HepG2 (cell line): ENCODE data around the gene PNO1. TPM values are rescaled to one million over a fixed set of nuclear protein-coding genes. Genes with fewer than 3 reads are reported as not detected.

Experiments
- ATAC-seq: fragments of 200-7000 bp; cut with Tn5 transposase; 3 replicates; pipeline ENCODE4 v1.9.1; 2020; ENCODE audit warnings: mild to moderate bottlenecking, moderate library complexity
- BruUV-seq: library from RNA; stranded (reverse); fragments of 400-500 nt; replicated peaks from 2 replicates; lab custom pipeline; 2021; lab: Mats Ljungman, UMichigan
- CTCF ChIA-PET: fragments of 300-600 bp; formaldehyde crosslinking; extraction: SDS; loops from one replicate; lab custom pipeline; 2021; ENCODE audit warnings: low total read pairs, inconsistent platforms, low intra/inter-chr PET ratio; lab: Yijun Ruan, JAX
- POLR2A ChIA-PET: fragments of 350-600 bp; sonication (Branson Sonifier 250); formaldehyde crosslinking; loops from one replicate; lab custom pipeline; 2020; ENCODE audit warnings: antibody characterized with exemption, inconsistent platforms; lab: Yijun Ruan, JAX
- DNase-seq: peaks from one replicate; pipeline ENCODE4 v3.0.0-alpha.2; 2015; ENCODE audit warnings: low spot score
- FAIRE-seq: peaks from 3 replicates; lab custom pipeline; 2011; peaks lifted over from hg19 to GRCh38; lab: Jason Lieb, UNC
- H2AFZ ChIP-seq: one replicate; pipeline ENCODE4 v1.6.1; 2011; ENCODE audit warnings: low read length, inconsistent platforms
- H3K27ac ChIP-seq: fragments of 300-600 bp; 3 replicates; pipeline ENCODE4 v1.8.0; 2011; ENCODE audit warnings: mixed run types, mild to moderate bottlenecking, mixed read lengths, low read length, inconsistent platforms; ENCODE audit not compliant: insufficient read depth; ENCODE audit errors: extremely low read length
- H3K27me3 ChIP-seq, 2 experiments: fragments of 200-600 bp in 1 of 2; 2 replicates in 1 of 2; 3 replicates in 1 of 2; pipeline versions ENCODE4 v1.6.0 to v1.8.0; 2011; ENCODE audit warnings: low read length in 2 of 2, mild to moderate bottlenecking in 2 of 2, moderate library complexity in 2 of 2, inconsistent platforms in 1 of 2; ENCODE audit not compliant: insufficient read depth in 2 of 2, control insufficient read depth in 1 of 2
- H3K36me3 ChIP-seq, 2 experiments: fragments of 200-600 bp in 1 of 2; replicated peaks in 1 of 2; 2 replicates in 1 of 2; 3 replicates in 1 of 2; pipeline versions ENCODE4 v1.5.1 to v1.8.0; 2011; ENCODE audit warnings: low read length in 2 of 2, inconsistent platforms in 1 of 2; ENCODE audit not compliant: insufficient read depth in 2 of 2, control insufficient read depth in 1 of 2
- H3K4me1 ChIP-seq: 2 replicates; pipeline ENCODE4 v1.5.1; 2012; ENCODE audit warnings: low read length, inconsistent platforms; ENCODE audit not compliant: insufficient read depth
- H3K4me2 ChIP-seq: 2 replicates; pipeline ENCODE4 v1.6.0; 2011; ENCODE audit warnings: low read depth, low read length, inconsistent platforms
- H3K4me3 ChIP-seq, 3 experiments: fragments of 200-600 bp in 1 of 3; sonication (generic), shearing (Covaris generic) in 1 of 3; replicated peaks in 1 of 3; 2 replicates each; pipeline ENCODE4 v1.5.1; 2011 to 2016; ENCODE audit warnings: low read length in 3 of 3, inconsistent platforms in 2 of 3, low read depth in 2 of 3, mild to moderate bottlenecking in 2 of 3, control low read depth in 1 of 3, mixed read lengths in 1 of 3; ENCODE audit not compliant: insufficient read depth in 1 of 3
- H3K79me2 ChIP-seq: one replicate; pipeline ENCODE4 v1.6.1; 2011; ENCODE audit warnings: low read length, inconsistent platforms; ENCODE audit not compliant: insufficient read depth
- H3K9ac ChIP-seq: 2 replicates; pipeline ENCODE4 v1.6.0; 2011; ENCODE audit warnings: mild to moderate bottlenecking, low read depth, low read length, inconsistent platforms; ENCODE audit not compliant: insufficient read depth
- H3K9me3 ChIP-seq: 2 replicates; pipeline ENCODE4 v1.5.1; 2012; ENCODE audit warnings: mild to moderate bottlenecking, low read length
- H4K20me1 ChIP-seq: 2 replicates; pipeline ENCODE4 v1.6.0; 2011; ENCODE audit warnings: inconsistent platforms, mild to moderate bottlenecking, low read length, moderate library complexity; ENCODE audit not compliant: insufficient read depth
- ATF7-NPFF ChIP-seq: sonication (generic); formaldehyde crosslinking; IDR thresholded peaks from 2 replicates; pipeline ENCODE4 v1.8.1; 2023; ENCODE audit warnings: mild to moderate bottlenecking, low read depth, missing genetic modification reagents, moderate library complexity
- CEBPB ChIP-seq: IDR thresholded peaks from 2 replicates; pipeline ENCODE4 v1.6.1; 2011; ENCODE audit warnings: low read depth, low read length, improper control_type of control experiment, borderline replicate concordance
- GATAD1 ChIP-seq: IDR thresholded peaks from 2 replicates; pipeline ENCODE4 v1.6.1; 2016; ENCODE audit warnings: missing genetic modification reagents, missing compliant biosample characterization
- GATAD2A ChIP-seq: IDR thresholded peaks from 2 replicates; pipeline ENCODE4 v1.6.1; 2016
- ISL2 ChIP-seq: sonication (generic); formaldehyde crosslinking; IDR thresholded peaks from 2 replicates; pipeline ENCODE4 v1.5.0; 2020; ENCODE audit warnings: missing genetic modification reagents
- MEF2D ChIP-seq: sonication (generic); formaldehyde crosslinking; IDR thresholded peaks from 2 replicates; pipeline ENCODE4 v1.5.1; 2020; ENCODE audit warnings: mild to moderate bottlenecking, missing genetic modification reagents
- MYC ChIP-seq: sonication (generic); formaldehyde crosslinking; IDR thresholded peaks from 2 replicates; pipeline ENCODE4 v1.9.0; 2021; ENCODE audit warnings: missing genetic modification reagents, borderline replicate concordance
- NR2C2 ChIP-seq: sonication (generic); formaldehyde crosslinking; IDR thresholded peaks from 2 replicates; pipeline ENCODE4 v1.4.0; 2020; ENCODE audit warnings: missing genetic modification reagents, mild to moderate bottlenecking, moderate library complexity, borderline replicate concordance
- RAD21 ChIP-seq: fragments of 450-650 bp; formaldehyde crosslinking; IDR thresholded peaks from 2 replicates; pipeline ENCODE4 v1.5.0; 2020; ENCODE audit warnings: mild to moderate bottlenecking
- RXRA ChIP-seq: sonication (generic); formaldehyde crosslinking; IDR thresholded peaks from 2 replicates; pipeline ENCODE4 v1.5.1; 2020; ENCODE audit warnings: missing genetic modification reagents
- SRF ChIP-seq: IDR thresholded peaks from 2 replicates; pipeline ENCODE4 v1.6.1; 2011; ENCODE audit warnings: mild to moderate bottlenecking, low read depth, low read length, moderate library complexity
- ZBTB8A ChIP-seq: sonication (generic); formaldehyde crosslinking; IDR thresholded peaks from 2 replicates; pipeline ENCODE4 v1.4.0; 2020; ENCODE audit warnings: mild to moderate bottlenecking, low read depth, missing genetic modification reagents, borderline replicate concordance
- ZMAT3 ChIP-seq: sonication (generic); formaldehyde crosslinking; conservative IDR thresholded peaks from 2 replicates; pipeline ENCODE4 v1.7.0; 2021; ENCODE audit warnings: missing genetic modification reagents
- ZNF101 ChIP-seq: sonication (generic); formaldehyde crosslinking; IDR thresholded peaks from 2 replicates; pipeline ENCODE4 v1.4.0; 2020; ENCODE audit warnings: mild to moderate bottlenecking, low read depth, missing genetic modification reagents, borderline replicate concordance
- ZNF331 ChIP-seq: sonication (generic); formaldehyde crosslinking; IDR thresholded peaks from 2 replicates; pipeline ENCODE4 v1.4.0; 2020; ENCODE audit warnings: missing genetic modification reagents
- ZSCAN30 ChIP-seq: sonication (generic); formaldehyde crosslinking; IDR thresholded peaks from 2 replicates; pipeline ENCODE4 v1.5.0; 2020; ENCODE audit warnings: mild to moderate bottlenecking, missing genetic modification reagents
- WGBS: methylation state at CpG from one replicate; pipeline ENCODE4 v1.1.6; 2017; ENCODE audit warnings: low lambda C conversion rate; 5-methylcytosine and 5-hydroxymethylcytosine counted together
- in situ Hi-C: cut with HindIII; loops from 2 replicates; pipeline ENCODE4 v1.10.0; 2017; ENCODE audit warnings: low pct_unique_long_range_greater_than_20kb; ENCODE audit not compliant: extremely low pct_ligation_motif_present
- intact Hi-C: fragments of 100-400 bp; cut with micrococcal nuclease; formaldehyde crosslinking; loops from one replicate; pipeline ENCODE4 v1.10.0; 2022; ENCODE audit not compliant: unreplicated experiment
- polyA plus RNA-seq, 8 experiments: library from polyadenylated mRNA; depleted of rRNA in 3 of 8; stranded (reverse) in 7 of 8; unstranded in 1 of 8; fragments of >200 nt; fragmentation: Illumina TruSeq in 4 of 8; extraction: Trizol in 4 of 8; gene quantifications; 2 replicates each; pipeline versions ENCODE4 v1.2.1 to v1.2.3, GENCODE V29; 2011 to 2016; ENCODE audit warnings: low read depth in 4 of 8, missing spikeins in 1 of 8, mixed read lengths in 1 of 8; ENCODE audit not compliant: insufficient read depth in 1 of 8
- total RNA-seq, 5 experiments: library from RNA; depleted of rRNA; stranded (reverse); fragments of >200 nt; fragmentation: Illumina TruSeq; extraction: Trizol; gene quantifications; 2 replicates each; pipeline ENCODE4 v1.2.3, GENCODE V29; 2016; ENCODE audit warnings: low read depth in 1 of 5
- TF ChIP-seq, protein P1 (sequence below): IDR thresholded peaks from 2 replicates; pipeline ENCODE4 v1.6.1; 2012; ENCODE audit warnings: inconsistent platforms
- TF ChIP-seq, protein P2 (sequence below): sonication (generic); formaldehyde crosslinking; IDR thresholded peaks from 2 replicates; pipeline ENCODE4 v1.5.0; 2020; ENCODE audit warnings: mild to moderate bottlenecking, missing genetic modification reagents, moderate library complexity
- TF ChIP-seq, protein P3 (sequence below): sonication (generic); formaldehyde crosslinking; IDR thresholded peaks from 2 replicates; pipeline ENCODE4 v1.8.0; 2022; ENCODE audit warnings: mild to moderate bottlenecking, missing genetic modification reagents, borderline replicate concordance
- TF ChIP-seq, protein P4 (sequence below): sonication (generic); formaldehyde crosslinking; IDR thresholded peaks from 2 replicates; pipeline ENCODE4 v1.5.1; 2020; ENCODE audit warnings: mild to moderate bottlenecking, moderate library complexity, missing genetic modification reagents

The PNO1 gene
- total and polyA plus RNA-seq, 2 of the 13 experiments (the other 11 are each of a cell fraction or from before 2014, with no cell fraction given): 12.8 to 48.5 TPM

DNA sequence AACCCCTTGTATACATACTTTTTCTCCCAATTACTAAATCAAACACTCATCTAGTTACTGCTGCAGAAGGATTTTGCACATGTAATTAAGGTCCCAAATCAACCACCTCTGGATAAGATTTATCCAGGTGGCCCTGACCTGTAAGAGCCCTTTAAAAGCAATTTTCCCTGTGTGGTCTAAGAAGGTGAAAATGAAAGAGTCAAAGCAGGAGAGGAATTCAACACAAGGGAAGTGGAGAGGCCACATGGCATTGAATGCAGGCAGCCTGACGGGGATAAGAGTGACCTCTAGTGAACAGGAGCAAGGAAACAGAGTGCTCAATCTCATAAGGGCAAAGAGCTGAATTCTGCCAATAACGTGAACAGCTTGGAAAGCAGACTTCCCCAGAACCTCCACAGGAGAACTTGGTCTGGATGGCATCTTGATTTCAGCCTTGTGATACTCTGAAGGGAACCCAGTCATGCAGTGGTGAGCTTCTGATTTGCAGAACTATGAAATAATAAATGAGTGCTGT lies 67.5 kb downstream of the PNO1 start:
- Histone ChIP-seq H3K4me1 (peaks cover 34% of the 10 kb centered on the region), H3K27ac (peak overlapping the region; percentile 13), H3K36me3 (no peaks in the 10 kb centered on the region; a peak in 1 of 5 replicates), H3K9me3 (no peaks in the 10 kb centered on the region), H3K79me2 (peaks cover 100% of the 10 kb centered on the region), H3K9ac (peak overlapping the region; percentile 25; the same call in 1 of the 2 replicates), H4K20me1 (peaks cover 33% of the 10 kb centered on the region), H3K4me3 (no peak overlapping the region), H3K27me3 (no peaks in the 10 kb centered on the region), H2AFZ (no peak overlapping the region), H3K4me2 (peak overlapping the region; percentile 36)
- intact Hi-C loops (loop anchor here (1.0 to 5.0 kb wide), 2 partner anchors 26 to 103 kb away; no protein-coding TSS in a partner anchor), in situ Hi-C loops (no loop called here)
- peak; percentile 99 for ATAC-seq
- CTCF ChIA-PET: interaction anchor here (1.1 to 1.4 kb wide), 2 partner anchors 29 to 103 kb away, joined by 3 to 6 read pairs; no protein-coding TSS in a partner anchor
- no TSS peak for BruUV-seq
- 12% methylated on average over 2 of the region's 2 CpGs for WGBS
- DNase-seq: peak; percentile 68
- peak; percentile 94 for FAIRE-seq
- POLR2A ChIA-PET: interaction anchor here (1.0 kb wide), 1 partner anchor 19 kb away, joined by 3 read pairs; no protein-coding TSS in a partner anchor
- TF ChIP-seq, protein P1, sequence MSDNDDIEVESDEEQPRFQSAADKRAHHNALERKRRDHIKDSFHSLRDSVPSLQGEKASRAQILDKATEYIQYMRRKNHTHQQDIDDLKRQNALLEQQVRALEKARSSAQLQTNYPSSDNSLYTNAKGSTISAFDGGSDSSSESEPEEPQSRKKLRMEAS: peak; percentile 74
- TF ChIP-seq ZBTB8A (CRISPR knock-in tag) (no peak), ISL2 (CRISPR knock-in tag) (peak; percentile 39; the same call in 1 of the 2 replicates), GATAD1 (CRISPR knock-in tag) (0 out of 2 replicates have a peak, but pooled peaks have one; percentile 42), MYC (peak; percentile 75; the same call in 1 of the 2 replicates), ZNF101 (0 out of 2 replicates have a peak, but pooled peaks have one; percentile 67), RXRA (no peak), ZSCAN30 (CRISPR knock-in tag) (no peak), CEBPB (no peak), ATF7-NPFF (CRISPR knock-in tag) (0 out of 2 replicates have a peak, but pooled peaks have one; percentile 27), GATAD2A (CRISPR knock-in tag) (0 out of 2 replicates have a peak, but pooled peaks have one; percentile 36), ZMAT3 (CRISPR knock-in tag) (no peak), MEF2D (CRISPR knock-in tag) (0 out of 2 replicates have a peak, but pooled peaks have one; percentile 36), SRF (no peak), ZNF331 (CRISPR knock-in tag) (0 out of 2 replicates have a peak, but pooled peaks have one; percentile 34), RAD21 (CRISPR knock-in tag) (peak; percentile 41), NR2C2 (CRISPR knock-in tag) (no peak)
- TF ChIP-seq, protein P2, sequence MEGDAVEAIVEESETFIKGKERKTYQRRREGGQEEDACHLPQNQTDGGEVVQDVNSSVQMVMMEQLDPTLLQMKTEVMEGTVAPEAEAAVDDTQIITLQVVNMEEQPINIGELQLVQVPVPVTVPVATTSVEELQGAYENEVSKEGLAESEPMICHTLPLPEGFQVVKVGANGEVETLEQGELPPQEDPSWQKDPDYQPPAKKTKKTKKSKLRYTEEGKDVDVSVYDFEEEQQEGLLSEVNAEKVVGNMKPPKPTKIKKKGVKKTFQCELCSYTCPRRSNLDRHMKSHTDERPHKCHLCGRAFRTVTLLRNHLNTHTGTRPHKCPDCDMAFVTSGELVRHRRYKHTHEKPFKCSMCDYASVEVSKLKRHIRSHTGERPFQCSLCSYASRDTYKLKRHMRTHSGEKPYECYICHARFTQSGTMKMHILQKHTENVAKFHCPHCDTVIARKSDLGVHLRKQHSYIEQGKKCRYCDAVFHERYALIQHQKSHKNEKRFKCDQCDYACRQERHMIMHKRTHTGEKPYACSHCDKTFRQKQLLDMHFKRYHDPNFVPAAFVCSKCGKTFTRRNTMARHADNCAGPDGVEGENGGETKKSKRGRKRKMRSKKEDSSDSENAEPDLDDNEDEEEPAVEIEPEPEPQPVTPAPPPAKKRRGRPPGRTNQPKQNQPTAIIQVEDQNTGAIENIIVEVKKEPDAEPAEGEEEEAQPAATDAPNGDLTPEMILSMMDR (CRISPR knock-in tag): peak; percentile 84
- TF ChIP-seq, protein P3, sequence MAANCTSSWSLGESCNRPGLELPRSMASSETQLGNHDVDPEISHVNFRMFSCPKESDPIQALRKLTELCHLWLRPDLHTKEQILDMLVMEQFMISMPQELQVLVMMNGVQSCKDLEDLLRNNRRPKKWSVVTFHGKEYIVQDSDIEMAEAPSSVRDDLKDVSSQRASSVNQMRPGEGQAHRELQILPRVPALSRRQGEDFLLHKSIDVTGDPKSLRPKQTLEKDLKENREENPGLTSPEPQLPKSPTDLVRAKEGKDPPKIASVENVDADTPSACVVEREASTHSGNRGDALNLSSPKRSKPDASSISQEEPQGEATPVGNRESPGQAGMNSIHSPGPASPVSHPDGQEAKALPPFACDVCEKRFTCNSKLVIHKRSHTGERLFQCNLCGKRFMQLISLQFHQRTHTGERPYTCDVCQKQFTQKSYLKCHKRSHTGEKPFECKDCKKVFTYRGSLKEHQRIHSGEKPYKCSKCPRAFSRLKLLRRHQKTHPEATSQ: no peak
- TF ChIP-seq, protein P4, sequence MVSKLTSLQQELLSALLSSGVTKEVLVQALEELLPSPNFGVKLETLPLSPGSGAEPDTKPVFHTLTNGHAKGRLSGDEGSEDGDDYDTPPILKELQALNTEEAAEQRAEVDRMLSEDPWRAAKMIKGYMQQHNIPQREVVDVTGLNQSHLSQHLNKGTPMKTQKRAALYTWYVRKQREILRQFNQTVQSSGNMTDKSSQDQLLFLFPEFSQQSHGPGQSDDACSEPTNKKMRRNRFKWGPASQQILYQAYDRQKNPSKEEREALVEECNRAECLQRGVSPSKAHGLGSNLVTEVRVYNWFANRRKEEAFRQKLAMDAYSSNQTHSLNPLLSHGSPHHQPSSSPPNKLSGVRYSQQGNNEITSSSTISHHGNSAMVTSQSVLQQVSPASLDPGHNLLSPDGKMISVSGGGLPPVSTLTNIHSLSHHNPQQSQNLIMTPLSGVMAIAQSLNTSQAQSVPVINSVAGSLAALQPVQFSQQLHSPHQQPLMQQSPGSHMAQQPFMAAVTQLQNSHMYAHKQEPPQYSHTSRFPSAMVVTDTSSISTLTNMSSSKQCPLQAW (CRISPR knock-in tag): 0 out of 2 replicates have a peak, but pooled peaks have one; percentile 17
